IMR-90 (cell line): ENCODE measurements around the gene ZDHHC7.

Experiments
- MAFK ChIP-seq: IDR thresholded peaks from 2 replicates; pipeline ENCODE4 v1.6.1; 2012; ENCODE audit warnings: low read depth, low read length, improper control_type of control experiment
- POLR2A ChIP-seq: IDR thresholded peaks from 2 replicates; pipeline ENCODE4 v1.6.1; 2012; ENCODE audit warnings: mild to moderate bottlenecking, low read depth, low read length
- RAD21 ChIP-seq: IDR thresholded peaks from 2 replicates; pipeline ENCODE4 v1.6.1; 2012; ENCODE audit warnings: low read length, improper control_type of control experiment
- RCOR1 ChIP-seq: IDR thresholded peaks from 2 replicates; pipeline ENCODE4 v1.6.1; 2012; ENCODE audit warnings: mild to moderate bottlenecking, low read length, improper control_type of control experiment; ENCODE audit not compliant: insufficient replicate concordance
- TF ChIP-seq, protein P1 (sequence below): conservative IDR thresholded peaks from 2 replicates; pipeline ENCODE4 v1.5.1; 2012; ENCODE audit warnings: mild to moderate bottlenecking, low read depth, low read length, improper control_type of control experiment

DNA sequence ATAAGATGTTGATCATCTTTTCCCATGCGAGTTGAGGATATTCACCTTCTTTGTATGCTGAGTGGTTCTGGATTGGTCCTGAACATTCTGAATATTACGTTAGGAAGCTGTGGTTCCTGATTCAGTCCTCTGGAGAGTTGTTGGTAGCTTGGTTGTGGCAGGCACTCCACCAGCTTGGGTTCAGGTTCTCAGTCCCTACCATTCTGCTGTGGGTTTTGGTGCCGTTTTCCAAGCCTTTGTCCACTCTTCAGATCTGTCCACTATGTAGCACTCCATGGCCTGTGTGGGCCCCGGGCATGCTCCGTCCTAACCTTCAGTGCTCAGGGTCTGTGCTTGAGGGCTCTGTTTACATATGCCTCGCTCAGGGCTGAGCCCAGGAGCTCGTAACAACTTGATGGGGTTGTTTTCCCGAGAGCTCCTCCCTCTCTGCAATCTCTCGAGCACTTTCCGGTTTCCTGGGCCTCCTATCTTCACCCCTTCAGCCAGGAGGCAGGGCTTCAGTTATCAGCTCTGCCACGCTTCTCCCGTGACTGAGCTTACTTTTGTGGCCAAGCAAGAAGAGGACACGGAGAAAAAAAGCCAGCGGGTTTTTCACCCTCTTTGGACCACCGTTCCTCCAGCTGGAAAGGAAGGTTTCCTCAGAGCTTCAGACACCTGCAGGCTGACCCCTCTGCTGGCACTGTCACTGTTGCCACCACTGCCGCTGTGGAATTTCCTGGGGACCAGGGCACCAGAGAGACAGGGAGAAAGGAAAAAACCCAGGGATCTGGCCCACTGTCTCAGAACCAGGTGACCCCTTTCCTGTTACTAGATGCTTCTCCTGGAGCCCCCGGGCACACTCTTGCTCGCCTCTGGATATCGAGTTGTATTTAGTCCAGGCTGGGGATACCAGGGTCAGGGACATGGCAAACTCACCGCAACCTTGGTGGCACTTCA, 35.9 kb upstream of the ZDHHC7 start:
- TF ChIP-seq RCOR1 (no peak), RAD21 (no peak), MAFK (no peak), POLR2A (no peak)
- TF ChIP-seq, protein P1, sequence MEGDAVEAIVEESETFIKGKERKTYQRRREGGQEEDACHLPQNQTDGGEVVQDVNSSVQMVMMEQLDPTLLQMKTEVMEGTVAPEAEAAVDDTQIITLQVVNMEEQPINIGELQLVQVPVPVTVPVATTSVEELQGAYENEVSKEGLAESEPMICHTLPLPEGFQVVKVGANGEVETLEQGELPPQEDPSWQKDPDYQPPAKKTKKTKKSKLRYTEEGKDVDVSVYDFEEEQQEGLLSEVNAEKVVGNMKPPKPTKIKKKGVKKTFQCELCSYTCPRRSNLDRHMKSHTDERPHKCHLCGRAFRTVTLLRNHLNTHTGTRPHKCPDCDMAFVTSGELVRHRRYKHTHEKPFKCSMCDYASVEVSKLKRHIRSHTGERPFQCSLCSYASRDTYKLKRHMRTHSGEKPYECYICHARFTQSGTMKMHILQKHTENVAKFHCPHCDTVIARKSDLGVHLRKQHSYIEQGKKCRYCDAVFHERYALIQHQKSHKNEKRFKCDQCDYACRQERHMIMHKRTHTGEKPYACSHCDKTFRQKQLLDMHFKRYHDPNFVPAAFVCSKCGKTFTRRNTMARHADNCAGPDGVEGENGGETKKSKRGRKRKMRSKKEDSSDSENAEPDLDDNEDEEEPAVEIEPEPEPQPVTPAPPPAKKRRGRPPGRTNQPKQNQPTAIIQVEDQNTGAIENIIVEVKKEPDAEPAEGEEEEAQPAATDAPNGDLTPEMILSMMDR = no peak
